K562 (cell line): ENCODE measurements around the gene MYADML2. TPM values are rescaled to one million over a fixed set of nuclear protein-coding genes. Genes with fewer than 3 reads are reported as not detected.

ENCODE experiments used
- ETS1 ChIP-seq: conservative IDR thresholded peaks from 2 replicates; pipeline ENCODE4 v1.6.1; 2011; ENCODE audit warnings: low read depth, mild to moderate bottlenecking, low read length; ENCODE audit not compliant: control insufficient read depth
- MAZ ChIP-seq, 2 experiments: fragments of 450-650 bp in 1 of 2; sonication (generic) in 1 of 2; formaldehyde crosslinking; IDR thresholded peaks in 1 of 2; conservative IDR thresholded peaks in 1 of 2; 2 replicates each; pipeline versions ENCODE4 v1.4.0 to v1.5.0; 2020; ENCODE audit warnings: mild to moderate bottlenecking in 1 of 2, missing genetic modification reagents in 1 of 2
- MGA ChIP-seq: fragments of 450-650 bp; IDR thresholded peaks from 2 replicates; pipeline ENCODE4 v1.6.1; 2016; ENCODE audit warnings: mild to moderate bottlenecking, moderate library complexity
- MNT ChIP-seq, 2 experiments: fragments of 450-650 bp; conservative IDR thresholded peaks; 2 replicates each; pipeline ENCODE4 v1.6.1; 2017; ENCODE audit warnings: mild to moderate bottlenecking in 2 of 2, moderate library complexity in 2 of 2
- RNF2 ChIP-seq: sonication (generic); IDR thresholded peaks from 2 replicates; pipeline ENCODE4 v1.6.1; 2016
- TOE1 ChIP-seq, 2 experiments: fragments of 450-650 bp in 1 of 2; sonication (generic) in 1 of 2; formaldehyde crosslinking in 1 of 2; IDR thresholded peaks; 2 replicates each; pipeline versions ENCODE4 v1.7.1 to v1.8.0; 2016 to 2022; ENCODE audit warnings: borderline replicate concordance in 2 of 2, mild to moderate bottlenecking in 2 of 2, antibody characterized with exemption in 1 of 2, inconsistent platforms in 1 of 2, low read depth in 1 of 2, missing genetic modification reagents in 1 of 2, moderate library complexity in 1 of 2
- ZNF696 ChIP-seq: fragments of 250-450 bp; sonication (Bioruptor Pico); conservative IDR thresholded peaks from 2 replicates; pipeline ENCODE4 v1.4.0; 2020; ENCODE audit warnings: mild to moderate bottlenecking, moderate library complexity
- polyA plus RNA-seq, 8 experiments: library from polyadenylated mRNA; depleted of rRNA in 4 of 8; stranded (reverse) in 5 of 8; unstranded in 3 of 8; fragments of >200 nt; fragmentation: Nextera tagmentation in 2 of 8; fragmentation: Illumina TruSeq in 1 of 8; extraction: Ambion mirVana in 2 of 8; extraction: Trizol in 1 of 8; gene quantifications; 2 replicates each; pipeline versions ENCODE4 v1.2.1 to v1.2.3, GENCODE V29; 2011 to 2014; ENCODE audit warnings: inconsistent platforms in 1 of 8, missing spikeins in 1 of 8
- total RNA-seq, 7 experiments: library from RNA; depleted of rRNA in 6 of 7; stranded (reverse); fragments of >200 nt in 6 of 7; fragmentation: Illumina TruSeq in 2 of 7; extraction: Trizol in 2 of 7; gene quantifications; 2 replicates each; pipeline versions ENCODE4 v1.2.1 to v1.2.3, GENCODE V29; 2011 to 2021; ENCODE audit warnings: low replicate concordance in 1 of 7
- TF ChIP-seq, protein P1 (sequence below): fragments of 450-650 bp; conservative IDR thresholded peaks from 2 replicates; pipeline ENCODE4 v1.6.1; 2016; ENCODE audit warnings: missing genetic modification characterization, low read depth, mild to moderate bottlenecking, control low read depth, missing compliant biosample characterization

MYADML2 gene
- total and polyA plus RNA-seq, 9 of the 15 experiments (the other 6 are each of a cell fraction or from before 2014, with no cell fraction given), result not detected

DNA sequence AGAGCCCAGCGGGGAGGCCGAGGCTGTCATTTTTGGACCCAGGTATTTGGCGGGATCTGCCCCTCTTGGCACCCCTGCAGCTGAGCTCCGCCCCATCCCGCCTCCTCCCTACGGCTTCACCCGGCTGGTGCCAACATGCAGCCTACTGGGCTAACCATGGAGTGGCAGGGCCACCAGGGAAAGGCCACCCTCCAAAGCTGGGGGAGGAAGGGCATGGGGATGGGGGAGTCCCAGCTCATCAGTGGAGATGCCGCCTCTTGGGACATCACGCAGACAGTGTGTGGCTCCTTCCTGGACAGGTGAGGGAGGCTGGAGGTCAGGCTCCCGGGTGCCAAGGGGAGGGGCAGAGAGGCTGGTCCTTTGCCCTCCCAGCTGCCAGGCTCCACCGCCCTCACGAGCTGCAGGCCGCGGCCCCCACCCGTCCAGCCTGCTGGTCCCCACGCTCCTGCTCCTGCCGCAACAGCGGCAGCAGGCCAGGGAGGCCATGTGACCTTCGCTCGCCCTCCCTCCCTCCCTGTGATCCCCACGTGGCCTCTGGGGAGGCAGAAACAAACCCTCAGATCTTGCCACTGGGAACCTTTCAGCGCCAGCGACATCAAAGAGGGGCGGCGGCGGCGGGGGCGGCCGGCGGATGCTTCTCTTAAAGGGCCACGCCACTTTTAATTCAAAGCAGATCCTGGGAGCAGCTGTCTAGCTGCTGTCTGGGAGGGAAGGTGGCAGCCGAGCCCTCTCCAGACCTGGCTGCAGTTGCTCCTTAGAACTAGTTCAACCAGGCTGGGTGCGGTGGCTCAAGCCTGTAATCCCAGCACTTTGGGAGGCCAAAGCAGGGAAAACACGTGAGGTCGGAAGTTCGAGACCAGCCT is 20.7 kb upstream of the MYADML2 start (continued):
- TF ChIP-seq MNT (conservative IDR thresholded peaks at IDR 0.05), result peak; percentile 90 to 93
- TF ChIP-seq ETS1, result peak; percentile 58
- TF ChIP-seq RNF2, result peak; percentile 82
- TF ChIP-seq MGA, result peak; percentile 74
- TF ChIP-seq ZNF696 (CRISPR knock-in tag), result no peak
- TF ChIP-seq, protein P1, sequence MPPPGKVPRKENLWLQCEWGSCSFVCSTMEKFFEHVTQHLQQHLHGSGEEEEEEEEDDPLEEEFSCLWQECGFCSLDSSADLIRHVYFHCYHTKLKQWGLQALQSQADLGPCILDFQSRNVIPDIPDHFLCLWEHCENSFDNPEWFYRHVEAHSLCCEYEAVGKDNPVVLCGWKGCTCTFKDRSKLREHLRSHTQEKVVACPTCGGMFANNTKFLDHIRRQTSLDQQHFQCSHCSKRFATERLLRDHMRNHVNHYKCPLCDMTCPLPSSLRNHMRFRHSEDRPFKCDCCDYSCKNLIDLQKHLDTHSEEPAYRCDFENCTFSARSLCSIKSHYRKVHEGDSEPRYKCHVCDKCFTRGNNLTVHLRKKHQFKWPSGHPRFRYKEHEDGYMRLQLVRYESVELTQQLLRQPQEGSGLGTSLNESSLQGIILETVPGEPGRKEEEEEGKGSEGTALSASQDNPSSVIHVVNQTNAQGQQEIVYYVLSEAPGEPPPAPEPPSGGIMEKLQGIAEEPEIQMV, result no peak
- TF ChIP-seq MAZ (CRISPR knock-in tag; conservative IDR thresholded peaks at IDR 0.05 in 1 of 2, IDR thresholded peaks at IDR 0.05 in 1 of 2), result peak; percentile 73 to 78
- TF ChIP-seq TOE1 (IDR thresholded peaks at IDR 0.05; ENCODE audit: borderline replicate concordance), result peak; percentile 71
- no peak for TF ChIP-seq TOE1 (CRISPR knock-in tag; IDR thresholded peaks at IDR 0.05; ENCODE audit: borderline replicate concordance, low read depth)
